K562 (cell line): ENCODE data around the gene SORL1-AS1.

ENCODE experiments used
- ATAC-seq: fragments of 200-7000 bp; cut with Tn5 transposase; 3 replicates; pipeline ENCODE4 v1.9.1; 2020; ENCODE audit warnings: moderate library complexity
- BruUV-seq: library from RNA; stranded (reverse); fragments of 400-500 nt; replicated peaks from 2 replicates; lab custom pipeline; 2021; lab: Mats Ljungman, UMichigan
- CTCF ChIA-PET: fragments of 300-600 bp; formaldehyde crosslinking; extraction: SDS; loops from one replicate; lab custom pipeline; 2021; ENCODE audit warnings: low intra/inter-chr PET ratio; lab: Yijun Ruan, JAX
- POLR2A ChIA-PET: fragments of 300-600, 350-650 bp; sonication (Branson Sonifier 250); formaldehyde crosslinking; extraction: SDS; loops from one replicate; lab custom pipeline; 2021; ENCODE audit warnings: antibody characterized with exemption, inconsistent platforms; lab: Yijun Ruan, JAX
- DNase-seq, 4 experiments: peaks; one replicate each; pipeline versions ENCODE4 v3.0.0 to v3.0.0-alpha.2; 2011 to 2018; ENCODE audit warnings: low spot score in 3 of 4, mixed read lengths in 3 of 4; ENCODE audit errors: extremely low read depth in 1 of 4
- FAIRE-seq: peaks from 2 replicates; lab custom pipeline; 2011; peaks lifted over from hg19 to GRCh38; lab: Jason Lieb, UNC
- H2AFZ ChIP-seq: 2 replicates; pipeline ENCODE4 v1.6.0; 2011; ENCODE audit warnings: low read depth, low read length, control low read depth, inconsistent platforms
- H3K27ac ChIP-seq: fragments of 200-600 bp; 3 replicates; pipeline ENCODE4 v1.8.0; 2011; ENCODE audit warnings: low read depth, mild to moderate bottlenecking, control low read depth, inconsistent platforms, low read length, moderate library complexity, mixed read lengths; ENCODE audit errors: extremely low read depth
- H3K27me3 ChIP-seq, 2 experiments: fragments of 300-600 bp in 1 of 2; 2 replicates in 1 of 2; 3 replicates in 1 of 2; pipeline versions ENCODE4 v1.6.0 to v1.8.0; 2011; ENCODE audit warnings: inconsistent platforms in 2 of 2, low read length in 2 of 2, mild to moderate bottlenecking in 1 of 2, mixed read lengths in 1 of 2, moderate library complexity in 1 of 2; ENCODE audit not compliant: control insufficient read depth in 2 of 2, insufficient read depth in 2 of 2
- H3K36me3 ChIP-seq: fragments of 300-600 bp; 3 replicates; pipeline ENCODE4 v1.8.0; 2011; ENCODE audit warnings: mild to moderate bottlenecking, low read length, inconsistent platforms; ENCODE audit not compliant: control insufficient read depth, insufficient read depth
- H3K4me1 ChIP-seq, 2 experiments: fragments of 200-600 bp in 1 of 2; replicated peaks in 1 of 2; 2 replicates in 1 of 2; 3 replicates in 1 of 2; pipeline versions ENCODE4 v1.5.1 to v1.8.0; 2011; ENCODE audit warnings: inconsistent platforms in 2 of 2, low read length in 2 of 2, mild to moderate bottlenecking in 1 of 2, mixed read lengths in 1 of 2, moderate library complexity in 1 of 2; ENCODE audit not compliant: control insufficient read depth in 2 of 2, insufficient read depth in 2 of 2
- H3K4me2 ChIP-seq: 2 replicates; pipeline ENCODE4 v1.6.1; 2011; ENCODE audit warnings: low read length, control low read depth, inconsistent platforms, mixed read lengths; ENCODE audit not compliant: insufficient read depth
- H3K4me3 ChIP-seq: fragments of 200-600 bp; sonication (generic), shearing (Covaris generic); 2 replicates; pipeline ENCODE4 v1.5.1; 2016; ENCODE audit warnings: control low read depth, inconsistent platforms
- H3K79me2 ChIP-seq: fragments of 200-600 bp; 3 replicates; pipeline ENCODE4 v1.8.0; 2011; ENCODE audit warnings: low read length, inconsistent platforms; ENCODE audit not compliant: control insufficient read depth, insufficient read depth
- H3K9ac ChIP-seq, 2 experiments: 2 replicates each; pipeline versions ENCODE4 v1.6.0 to v1.6.1; 2011; ENCODE audit warnings: low read depth in 2 of 2, low read length in 2 of 2, control low read depth in 1 of 2, inconsistent platforms in 1 of 2, mild to moderate bottlenecking in 1 of 2, mixed read lengths in 1 of 2; ENCODE audit not compliant: insufficient read depth in 1 of 2
- H3K9me1 ChIP-seq: one replicate; pipeline ENCODE4 v1.6.0; 2011; ENCODE audit warnings: inconsistent platforms, mild to moderate bottlenecking, low read length, moderate library complexity; ENCODE audit not compliant: control insufficient read depth, insufficient read depth
- H3K9me3 ChIP-seq: replicated peaks from 2 replicates; pipeline ENCODE4 v1.5.1; 2011; ENCODE audit warnings: low read depth, low read length, inconsistent platforms; ENCODE audit not compliant: control insufficient read depth, insufficient read depth
- H4K20me1 ChIP-seq: replicated peaks from 2 replicates; pipeline ENCODE4 v1.6.1; 2011; ENCODE audit warnings: low read length, inconsistent platforms, mixed read lengths; ENCODE audit not compliant: control insufficient read depth, insufficient read depth
- FOXJ2 ChIP-seq: fragments of 200-800 bp; sonication (Bioruptor generic); IDR thresholded peaks from 2 replicates; pipeline ENCODE4 v1.6.1; 2016; ENCODE audit warnings: missing genetic modification characterization, missing compliant biosample characterization
- HNRNPH1 ChIP-seq: fragments of 200-400 bp; formaldehyde crosslinking; optimal IDR thresholded peaks from 2 replicates; pipeline ENCODE3; 2017; ENCODE audit warnings: low read depth, mild to moderate bottlenecking, low read length, moderate library complexity
- KAT8 ChIP-seq: fragments of 450-650 bp; IDR thresholded peaks from 2 replicates; pipeline ENCODE4 v1.6.1; 2016; ENCODE audit warnings: low read depth, mild to moderate bottlenecking
- KDM4B ChIP-seq, 2 experiments: fragments of 450-650 bp in 1 of 2; sonication (generic) in 1 of 2; IDR thresholded peaks; 2 replicates each; pipeline ENCODE4 v1.6.1; 2016 to 2017; ENCODE audit warnings: borderline replicate concordance in 2 of 2, antibody characterized with exemption in 1 of 2, low read depth in 1 of 2, mild to moderate bottlenecking in 1 of 2
- THAP7 ChIP-seq: fragments of 250-450 bp; sonication (Bioruptor Pico); IDR thresholded peaks from 2 replicates; pipeline ENCODE4 v1.5.0; 2021
- ZBED1 ChIP-seq: IDR thresholded peaks from 2 replicates; pipeline ENCODE4 v1.6.1; 2014
- ZNF12 ChIP-seq: sonication (generic); formaldehyde crosslinking; IDR thresholded peaks from 2 replicates; pipeline ENCODE4 v1.4.0; 2020; ENCODE audit warnings: mild to moderate bottlenecking, missing genetic modification reagents
- ZNF224 ChIP-seq: sonication (generic); formaldehyde crosslinking; IDR thresholded peaks from 2 replicates; pipeline ENCODE4 v1.8.0; 2022; ENCODE audit warnings: mild to moderate bottlenecking, missing genetic modification reagents
- WGBS: fragments of 100-300 bp; shearing (Covaris generic); methylation state at CpG from one replicate; pipeline ENCODE4 v1.1.6; 2016; ENCODE audit warnings: low coverage, mixed read lengths; ENCODE audit not compliant: insufficient coverage; ENCODE audit errors: missing lambda C conversion rate; 5-methylcytosine and 5-hydroxymethylcytosine counted together
- in situ Hi-C: fragments of 300-500 bp; cut with MboI; formaldehyde crosslinking; loops from 4 replicates; pipeline ENCODE4 v1.15.0; 2018; ENCODE audit warnings: inconsistent platforms, mixed read lengths
- intact Hi-C: fragments of 100-400 bp; cut with micrococcal nuclease; formaldehyde crosslinking; loops from 2 replicates; pipeline ENCODE4 v1.14.2; 2022
- TF ChIP-seq, protein P1 (sequence below): fragments of 450-650 bp; formaldehyde crosslinking; IDR thresholded peaks from 2 replicates; pipeline ENCODE4 v1.4.0; 2022; ENCODE audit warnings: missing genetic modification characterization

The SORL1-AS1 gene

DNA sequence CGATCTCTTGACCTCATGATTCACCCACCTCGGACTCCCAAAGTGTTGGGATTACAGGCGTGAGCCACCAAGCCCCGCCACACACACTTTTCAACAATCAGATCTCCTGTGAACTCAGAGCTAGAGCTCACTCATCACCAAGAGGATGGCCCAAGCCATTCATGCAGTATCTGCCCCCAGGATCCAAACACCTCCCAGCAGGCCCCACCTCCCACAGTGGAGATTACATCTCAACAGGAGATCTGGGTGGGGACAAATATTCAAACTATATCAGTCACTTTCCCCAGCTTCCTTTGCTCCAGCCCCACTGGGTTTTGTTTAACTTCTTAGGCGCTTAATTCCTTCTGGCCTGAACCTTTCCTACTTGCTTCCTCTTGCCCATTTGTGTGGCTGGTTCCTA is 26.9 kb downstream of the SORL1-AS1 start:
- Histone ChIP-seq H4K20me1 (no peaks in the 10 kb centered on the region), H3K27ac (no peak overlapping the region), H3K9me1 (no peaks in the 10 kb centered on the region), H3K9me3 (no peaks in the 10 kb centered on the region), H3K4me2 (no peak overlapping the region), H3K27me3 (peaks cover 0 to 18% of the 10 kb centered on the region in 2 experiments; a peak in 3 of 5 replicates), H3K79me2 (no peaks in the 10 kb centered on the region), H3K4me1 (peaks cover 0 to 6% of the 10 kb centered on the region in 2 experiments; a peak in 2 of 5 replicates), H3K9ac (no peak overlapping the region), H3K4me3 (no peak overlapping the region), H2AFZ (no peak overlapping the region), H3K36me3 (no peaks in the 10 kb centered on the region)
- WGBS: 3% methylated on average over 5 of the region's 5 CpGs
- no peak for DNase-seq
- ATAC-seq: no peak
- TF ChIP-seq ZBED1 (no peak), HNRNPH1 (no peak), ZNF224 (no peak), ZNF12 (CRISPR knock-in tag) (no peak), KDM4B (IDR thresholded peaks at IDR 0.05; ENCODE audit: borderline replicate concordance in 2 of 2, low read depth in 1 of 2) (no peak), FOXJ2 (tag) (no peak), KAT8 (no peak), THAP7 (CRISPR knock-in tag) (no peak)
- TF ChIP-seq, protein P1, sequence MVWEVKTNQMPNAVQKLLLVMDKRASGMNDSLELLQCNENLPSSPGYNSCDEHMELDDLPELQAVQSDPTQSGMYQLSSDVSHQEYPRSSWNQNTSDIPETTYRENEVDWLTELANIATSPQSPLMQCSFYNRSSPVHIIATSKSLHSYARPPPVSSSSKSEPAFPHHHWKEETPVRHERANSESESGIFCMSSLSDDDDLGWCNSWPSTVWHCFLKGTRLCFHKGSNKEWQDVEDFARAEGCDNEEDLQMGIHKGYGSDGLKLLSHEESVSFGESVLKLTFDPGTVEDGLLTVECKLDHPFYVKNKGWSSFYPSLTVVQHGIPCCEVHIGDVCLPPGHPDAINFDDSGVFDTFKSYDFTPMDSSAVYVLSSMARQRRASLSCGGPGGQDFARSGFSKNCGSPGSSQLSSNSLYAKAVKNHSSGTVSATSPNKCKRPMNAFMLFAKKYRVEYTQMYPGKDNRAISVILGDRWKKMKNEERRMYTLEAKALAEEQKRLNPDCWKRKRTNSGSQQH: no peak
- POLR2A ChIA-PET: no interaction called here
- no TSS peak for BruUV-seq
- in situ Hi-C loops: no loop called here
- CTCF ChIA-PET: no interaction called here
- intact Hi-C loops: no loop called here
- FAIRE-seq: no peak
